Camera-type eye (tissue), 1 donor: ENCODE data around the gene GGACT. TPM values are rescaled to one million over a fixed set of nuclear protein-coding genes. Genes with fewer than 3 reads are reported as not detected.

Experiments used
- total RNA-seq: library from RNA; depleted of rRNA; stranded (reverse); fragments of >200 nt; gene quantifications from one replicate; pipeline ENCODE4 v1.2.3, GENCODE V29; 2014

The GGACT gene
- 2.1 TPM for total RNA-seq

GRCh38 chr13:100588331-100589177 lies at the start of gene GGACT:
Gene GGACT, minus strand, starts transcription at chr13:100588789. Its CDS starts 56,198 bp downstream, at chr13:100532591.

Other genes starting within 250 kb of the GGACT start
- gene TMTC4, start 86.0 kb upstream of the GGACT start, total RNA-seq = 70.8 TPM